Colonic mucosa (tissue), 4 donors: ENCODE data around the gene PPP6R2. TPM values are rescaled to one million over a fixed set of nuclear protein-coding genes. Genes with fewer than 3 reads are reported as not detected.
A peak's percentile ranks its signal among the peaks of the same experiment; 100 is the strongest.

Experiments
- DNase-seq: peaks from one replicate; pipeline ENCODE4 v3.0.0-alpha.2; 2020
- H3K27ac ChIP-seq: fragments of 200-600 bp; one replicate; pipeline ENCODE4 v1.8.0; 2021
- H3K27me3 ChIP-seq: fragments of 200-600 bp; one replicate; pipeline ENCODE4 v1.8.0; 2021
- H3K36me3 ChIP-seq: fragments of 200-600 bp; one replicate; pipeline ENCODE4 v1.8.0; 2021
- H3K4me1 ChIP-seq: fragments of 200-600 bp; one replicate; pipeline ENCODE4 v1.8.0; 2021; ENCODE audit warnings: mild to moderate bottlenecking
- H3K4me3 ChIP-seq: fragments of 200-600 bp; one replicate; pipeline ENCODE4 v1.8.0; 2021
- H3K9ac ChIP-seq, 2 donors: one replicate each; pipeline ENCODE4 v1.7.0; 2013; ENCODE audit warnings: control low read depth in 2 of 2, low read depth in 2 of 2, low read length in 2 of 2
- H3K9me3 ChIP-seq: fragments of 200-600 bp; one replicate; pipeline ENCODE4 v1.8.0; 2021
- intact Hi-C: fragments of 100-400 bp; cut with DNase I; formaldehyde crosslinking; loops from one replicate; pipeline ENCODE4 v1.14.1; 2022
- total RNA-seq, 2 donors: library from RNA; stranded (reverse); fragmentation: NEBNext Ultra II Directional in 1 of 2; extraction: Animal tissue kit (Norgen Biotek cat#: 25700) in 1 of 2; gene quantifications; one replicate each; pipeline ENCODE4 v1.2.1, GENCODE V29; 2021
- TF ChIP-seq, protein P1 (sequence below): fragments of 200-600 bp; IDR thresholded peaks from one replicate; pipeline ENCODE4 v1.8.0; 2022; ENCODE audit warnings: antibody characterized with exemption, mild to moderate bottlenecking
- donor health status: healthy.
- donor health status: DM: no; HTN: no; CAD: no.
- donor health status: DM: no; HTN: no; CAD: no.

The PPP6R2 gene
- total RNA-seq, 2 donors from 2014 or later = 34.1 to 55.9 TPM

GRCh38 chr22:50471197-50471847, 128.2 kb downstream of the PPP6R2 start:
- H3K9ac ChIP-seq = peak overlapping the region; percentile 64 to 81
- no peaks in the 10 kb centered on the region for H3K27me3 ChIP-seq
- peaks cover 49% of the 10 kb centered on the region for H3K4me1 ChIP-seq
- no peaks in the 10 kb centered on the region for H3K9me3 ChIP-seq
- TF ChIP-seq, protein P1, sequence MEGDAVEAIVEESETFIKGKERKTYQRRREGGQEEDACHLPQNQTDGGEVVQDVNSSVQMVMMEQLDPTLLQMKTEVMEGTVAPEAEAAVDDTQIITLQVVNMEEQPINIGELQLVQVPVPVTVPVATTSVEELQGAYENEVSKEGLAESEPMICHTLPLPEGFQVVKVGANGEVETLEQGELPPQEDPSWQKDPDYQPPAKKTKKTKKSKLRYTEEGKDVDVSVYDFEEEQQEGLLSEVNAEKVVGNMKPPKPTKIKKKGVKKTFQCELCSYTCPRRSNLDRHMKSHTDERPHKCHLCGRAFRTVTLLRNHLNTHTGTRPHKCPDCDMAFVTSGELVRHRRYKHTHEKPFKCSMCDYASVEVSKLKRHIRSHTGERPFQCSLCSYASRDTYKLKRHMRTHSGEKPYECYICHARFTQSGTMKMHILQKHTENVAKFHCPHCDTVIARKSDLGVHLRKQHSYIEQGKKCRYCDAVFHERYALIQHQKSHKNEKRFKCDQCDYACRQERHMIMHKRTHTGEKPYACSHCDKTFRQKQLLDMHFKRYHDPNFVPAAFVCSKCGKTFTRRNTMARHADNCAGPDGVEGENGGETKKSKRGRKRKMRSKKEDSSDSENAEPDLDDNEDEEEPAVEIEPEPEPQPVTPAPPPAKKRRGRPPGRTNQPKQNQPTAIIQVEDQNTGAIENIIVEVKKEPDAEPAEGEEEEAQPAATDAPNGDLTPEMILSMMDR = no peak
- intact Hi-C loops = no loop called here
- peak overlapping the region; percentile 91 for H3K27ac ChIP-seq
- H3K36me3 ChIP-seq = peaks cover 10% of the 10 kb centered on the region
- H3K4me3 ChIP-seq = peak overlapping the region; percentile 1
- no peak for DNase-seq

- Histone ChIP-seq H3K9me3 (no peaks in the 10 kb centered on the region), H3K36me3 (peaks cover 5% of the 10 kb centered on the region), H3K4me3 (no peak overlapping the region), H3K4me1 (peaks cover 49% of the 10 kb centered on the region), H3K9ac (peak overlapping the region in 1 of 2 donors; percentile 81), H3K27ac (peak overlapping the region; percentile 91), H3K27me3 (no peaks in the 10 kb centered on the region)
- intact Hi-C loops = no loop called here
- TF ChIP-seq, protein P1 = no peak
- DNase-seq = no peak
Measured at GRCh38 chr22:50471962-50472361, 128.8 kb downstream of the PPP6R2 start.

DNA sequence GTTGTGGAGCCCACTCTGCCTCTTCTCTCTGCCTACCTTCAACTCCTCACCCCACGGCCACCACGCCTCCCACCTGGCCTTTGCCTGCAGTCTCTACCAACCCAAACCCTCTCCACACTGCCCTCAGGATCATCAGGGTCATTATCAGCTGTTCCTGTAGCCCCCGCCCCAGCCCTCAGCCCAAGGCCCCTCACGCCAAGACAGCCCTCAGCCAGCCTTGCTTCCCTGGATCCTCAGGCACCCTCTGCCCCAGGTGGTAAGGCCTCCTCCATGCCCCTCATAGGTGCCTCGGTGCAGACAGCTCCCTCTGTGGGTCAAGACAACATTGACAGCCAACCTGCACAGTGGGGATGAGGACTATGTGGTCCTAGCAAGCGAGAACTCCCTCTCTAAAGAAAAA, 130.0 kb downstream of the PPP6R2 start:
- peak; percentile 46 for DNase-seq
- peak overlapping the region; percentile 93 for H3K4me3 ChIP-seq
- H3K27ac ChIP-seq = no peak overlapping the region
- no peaks in the 10 kb centered on the region for H3K36me3 ChIP-seq
- TF ChIP-seq, protein P1 = no peak
- H3K4me1 ChIP-seq = peaks cover 49% of the 10 kb centered on the region
- H3K9ac ChIP-seq = peak overlapping the region in 1 of 2 donors; percentile 82
- no peaks in the 10 kb centered on the region for H3K27me3 ChIP-seq
- intact Hi-C loops = no loop called here
- H3K9me3 ChIP-seq = no peaks in the 10 kb centered on the region

- Histone ChIP-seq H3K27ac (peak overlapping the region; percentile 65), H3K27me3 (no peaks in the 10 kb centered on the region), H3K36me3 (no peaks in the 10 kb centered on the region), H3K4me1 (peaks cover 48% of the 10 kb centered on the region), H3K4me3 (peak overlapping the region; percentile 93), H3K9me3 (no peaks in the 10 kb centered on the region), H3K9ac (peak overlapping the region; percentile 81 to 82)
- intact Hi-C loops = no loop called here
- DNase-seq = peak; percentile 47
- TF ChIP-seq, protein P1 = no peak
Measured at GRCh38 chr22:50473855-50474671, 130.9 kb downstream of the PPP6R2 start.

DNA sequence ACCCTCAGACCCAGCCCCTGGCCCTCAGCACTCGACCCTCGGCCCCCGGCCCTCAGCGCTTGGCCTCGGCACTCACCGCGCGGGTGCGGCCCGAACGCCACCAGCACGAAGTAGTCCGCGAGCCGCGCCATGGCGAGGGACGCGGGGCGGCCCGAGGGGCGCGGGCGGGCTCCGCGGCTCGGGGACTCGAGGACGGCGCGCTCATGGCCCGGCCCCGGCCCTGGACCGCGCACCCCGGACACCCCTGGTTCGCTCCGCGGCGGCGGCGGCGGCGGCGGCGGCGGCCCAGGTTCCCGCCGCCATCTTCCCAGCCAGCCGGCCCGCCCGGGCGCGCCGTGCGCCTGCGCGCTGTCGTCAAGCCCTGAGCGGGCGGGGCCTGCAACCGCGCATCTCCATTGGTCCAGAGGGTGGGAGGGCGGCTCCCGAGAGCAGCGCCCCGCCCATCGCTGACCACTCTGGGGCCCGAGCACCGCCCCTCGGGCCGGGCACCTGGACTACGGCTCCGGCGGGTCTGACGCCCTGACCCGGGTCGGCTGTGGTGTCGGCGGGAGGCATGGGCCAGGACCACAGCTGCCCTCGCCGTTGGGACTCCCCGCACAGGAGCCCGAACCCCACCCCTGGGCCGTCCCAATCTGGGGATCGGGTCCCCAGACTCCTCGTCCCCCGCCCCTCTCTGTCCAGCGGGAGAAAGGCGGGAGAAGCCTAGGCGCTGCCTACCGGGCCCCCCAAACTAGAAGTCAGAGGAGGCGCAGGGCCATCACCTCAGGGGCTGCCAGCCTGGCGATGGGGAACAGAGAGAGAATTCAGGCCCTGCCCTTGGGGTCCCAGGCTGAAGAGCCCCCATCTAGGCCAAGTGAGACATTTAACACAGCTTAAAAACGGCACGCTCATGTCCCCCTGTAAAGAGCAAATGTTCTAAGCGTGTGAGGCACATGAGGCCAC, 131.9 kb downstream of the PPP6R2 start, which contains the start of gene SBF1:
Gene SBF1 (minus strand): TSS at position 326 of the 942 bp plus-strand sequence. CDS start 195 bp downstream, at position 131.
- peak within 1 kb of the TSS; percentile 93 for H3K4me3 ChIP-seq
- TF ChIP-seq, protein P1 = no peak
- intact Hi-C loops = no loop called here
- peaks cover 1% of the 10 kb centered on the region for H3K27me3 ChIP-seq
- H3K36me3 ChIP-seq = no peaks in the 10 kb centered on the region
- peak within 1 kb of the TSS; percentile 82 to 89 for H3K9ac ChIP-seq
- DNase-seq = peak; percentile 91
- no peaks in the 10 kb centered on the region for H3K9me3 ChIP-seq
- H3K27ac ChIP-seq = peak within 1 kb of the TSS; percentile 65
- H3K4me1 ChIP-seq = peaks cover 42% of the 10 kb centered on the region
